H1 (cell line): ENCODE data around the gene PTCRA. TPM values are rescaled to one million over a fixed set of nuclear protein-coding genes. Genes with fewer than 3 reads are reported as not detected.

Source experiments
- CTCF ChIA-PET: fragments of 300-600 bp; sonication (Branson Sonifier 250); formaldehyde crosslinking; loops from one replicate; lab custom pipeline; 2021; ENCODE audit not compliant: partially characterized antibody; lab: Charles Lee
- POLR2A ChIA-PET: fragments of 300-600 bp; sonication (Branson Sonifier 250); formaldehyde crosslinking; loops from one replicate; lab custom pipeline; 2021; ENCODE audit warnings: inconsistent platforms; ENCODE audit not compliant: partially characterized antibody; lab: Charles Lee
- DNase-seq, 2 experiments: peaks; one replicate each; pipeline versions ENCODE4 v3.0.0 to v3.0.0-alpha.2; 2010 to 2022; ENCODE audit warnings: low spot score in 2 of 2, low read depth in 1 of 2, mixed read lengths in 1 of 2
- FAIRE-seq: peaks from 2 replicates; lab custom pipeline; 2011; peaks lifted over from hg19 to GRCh38; lab: Jason Lieb, UNC
- H2AFZ ChIP-seq: 2 replicates; pipeline ENCODE4 v1.8.1; 2012; ENCODE audit warnings: low read length, inconsistent platforms
- H2AK5ac ChIP-seq: 2 replicates; pipeline ENCODE4 v1.6.1; 2013; ENCODE audit warnings: low read depth, low read length
- H2BK120ac ChIP-seq: replicated peaks from 2 replicates; pipeline ENCODE3; 2013; ENCODE audit warnings: low read depth, low read length, inconsistent platforms
- H2BK12ac ChIP-seq: 2 replicates; pipeline ENCODE4 v1.6.1; 2013; ENCODE audit warnings: low read depth, low read length
- H2BK15ac ChIP-seq: 2 replicates; pipeline ENCODE4 v1.6.1; 2013; ENCODE audit warnings: low read length
- H2BK20ac ChIP-seq: 2 replicates; pipeline ENCODE4 v1.6.1; 2013; ENCODE audit warnings: low read length
- H2BK5ac ChIP-seq: 2 replicates; pipeline ENCODE4 v1.6.1; 2013; ENCODE audit warnings: low read depth, low read length
- H3K14ac ChIP-seq: 2 replicates; pipeline ENCODE4 v1.6.1; 2013; ENCODE audit warnings: inconsistent platforms; ENCODE audit not compliant: insufficient read length
- H3K18ac ChIP-seq: 2 replicates; pipeline ENCODE4 v1.6.1; 2013; ENCODE audit warnings: low read length; ENCODE audit errors: extremely low read depth
- H3K23ac ChIP-seq: 2 replicates; pipeline ENCODE4 v1.6.1; 2013; ENCODE audit warnings: inconsistent platforms; ENCODE audit not compliant: insufficient read length
- H3K23me2 ChIP-seq: 2 replicates; pipeline ENCODE4 v1.6.1; 2013; ENCODE audit warnings: low read depth, low read length
- H3K27ac ChIP-seq: 2 replicates; pipeline ENCODE4 v1.6.1; 2011; ENCODE audit warnings: low read depth, low read length, inconsistent platforms
- H3K27me3 ChIP-seq, 4 experiments: replicated peaks in 1 of 4; 1 replicate in 1 of 4; 2 replicates in 3 of 4; pipeline versions ENCODE4 v1.6.1 to v1.8.1; 2011 to 2013; ENCODE audit warnings: low read length in 3 of 4, mild to moderate bottlenecking in 3 of 4, inconsistent platforms in 2 of 4, mixed read lengths in 2 of 4, moderate library complexity in 1 of 4; ENCODE audit not compliant: control insufficient read depth in 3 of 4, insufficient read depth in 3 of 4; ENCODE audit errors: extremely low read depth in 1 of 4
- H3K36me3 ChIP-seq, 4 experiments: 2 replicates each; pipeline versions ENCODE4 v1.6.1 to v1.8.1; 2011 to 2013; ENCODE audit warnings: mild to moderate bottlenecking in 4 of 4, low read length in 3 of 4, moderate library complexity in 2 of 4, control low read depth in 1 of 4, inconsistent platforms in 1 of 4; ENCODE audit not compliant: insufficient read depth in 4 of 4, control insufficient read depth in 2 of 4
- H3K4ac ChIP-seq: replicated peaks from 2 replicates; pipeline ENCODE3; 2013; ENCODE audit warnings: low read length, low read depth, mixed read lengths, inconsistent platforms; ENCODE audit not compliant: insufficient read length
- H3K4me1 ChIP-seq, 4 experiments: replicated peaks in 1 of 4; 1 replicate in 1 of 4; 2 replicates in 3 of 4; pipeline versions ENCODE4 v1.6.1 to v1.8.1; 2011 to 2013; ENCODE audit warnings: low read length in 3 of 4, inconsistent platforms in 2 of 4, mixed read lengths in 1 of 4; ENCODE audit not compliant: insufficient read depth in 4 of 4, control insufficient read depth in 3 of 4
- H3K4me2 ChIP-seq, 2 experiments: 2 replicates each; pipeline versions ENCODE4 v1.6.1 to v1.8.1; 2011 to 2013; ENCODE audit warnings: low read depth in 2 of 2, low read length in 2 of 2, control low read depth in 1 of 2, inconsistent platforms in 1 of 2, mild to moderate bottlenecking in 1 of 2; ENCODE audit not compliant: insufficient read depth in 1 of 2
- H3K4me3 ChIP-seq, 4 experiments: fragments of 200-600, 300-600 bp in 1 of 4; sonication (generic), shearing (Covaris generic), sonication (Bioruptor Twin) in 1 of 4; 2 replicates each; pipeline versions ENCODE4 v1.5.1 to v1.8.1; 2011 to 2016; ENCODE audit warnings: low read length in 4 of 4, low read depth in 3 of 4, control low read depth in 2 of 4, inconsistent platforms in 2 of 4, mild to moderate bottlenecking in 2 of 4, mixed read lengths in 1 of 4, moderate library complexity in 1 of 4; ENCODE audit not compliant: insufficient read depth in 2 of 4; ENCODE audit errors: extremely low read depth in 1 of 4
- H3K56ac ChIP-seq: replicated peaks from 2 replicates; pipeline ENCODE3; 2013; ENCODE audit warnings: low read depth, mild to moderate bottlenecking, mixed read lengths, low read length, inconsistent platforms; ENCODE audit not compliant: insufficient read length
- H3K79me1 ChIP-seq: 2 replicates; pipeline ENCODE4 v1.6.1; 2013; ENCODE audit warnings: low read depth, low read length, control low read depth
- H3K79me2 ChIP-seq, 2 experiments: 2 replicates each; pipeline versions ENCODE4 v1.6.1 to v1.8.1; 2012 to 2013; ENCODE audit warnings: low read length in 2 of 2, mild to moderate bottlenecking in 2 of 2, inconsistent platforms in 1 of 2; ENCODE audit not compliant: insufficient read depth in 2 of 2, control insufficient read depth in 1 of 2
- H3K9ac ChIP-seq, 4 experiments: replicated peaks in 1 of 4; 1 replicate in 1 of 4; 2 replicates in 3 of 4; pipeline versions ENCODE4 v1.6.1 to v1.8.1; 2011 to 2013; ENCODE audit warnings: low read depth in 3 of 4, low read length in 3 of 4, control low read depth in 2 of 4, mild to moderate bottlenecking in 2 of 4, moderate library complexity in 2 of 4, inconsistent platforms in 1 of 4; ENCODE audit errors: extremely low read depth in 1 of 4
- H3K9me3 ChIP-seq, 2 experiments: 2 replicates each; pipeline versions ENCODE4 v1.6.1 to v1.8.1; 2012 to 2013; ENCODE audit warnings: mild to moderate bottlenecking in 2 of 2, moderate library complexity in 2 of 2, control low read depth in 1 of 2, inconsistent platforms in 1 of 2, low read depth in 1 of 2, low read length in 1 of 2, mixed read lengths in 1 of 2; ENCODE audit not compliant: insufficient read depth in 2 of 2
- H4K20me1 ChIP-seq, 2 experiments: replicated peaks in 1 of 2; 2 replicates each; pipeline versions ENCODE3 to v1.8.1; 2011 to 2013; ENCODE audit warnings: inconsistent platforms in 2 of 2, low read length in 2 of 2, mild to moderate bottlenecking in 1 of 2; ENCODE audit not compliant: insufficient read depth in 2 of 2, control insufficient read depth in 1 of 2
- H4K5ac ChIP-seq: 2 replicates; pipeline ENCODE4 v1.6.1; 2013; ENCODE audit warnings: low read length, low read depth, mixed read lengths, inconsistent platforms; ENCODE audit not compliant: insufficient read length
- H4K8ac ChIP-seq: 2 replicates; pipeline ENCODE4 v1.8.0; 2013; ENCODE audit warnings: mild to moderate bottlenecking, moderate library complexity, low read length, inconsistent platforms; ENCODE audit not compliant: insufficient read depth; ENCODE audit errors: extremely low read depth
- H4K91ac ChIP-seq: replicated peaks from 2 replicates; pipeline ENCODE3; 2013; ENCODE audit warnings: low read length, mixed read lengths, inconsistent platforms; ENCODE audit not compliant: insufficient read length
- E2F6 ChIP-seq: IDR thresholded peaks from 2 replicates; pipeline ENCODE4 v1.6.1; 2012; ENCODE audit warnings: inconsistent platforms
- WGBS, 2 experiments: shearing (Covaris generic) in 1 of 2; methylation state at CpG; one replicate each; pipeline versions ENCODE4 v1.1.6 to v1.1.7; 2013 to 2015; ENCODE audit warnings: low lambda C conversion rate in 2 of 2, mixed read lengths in 2 of 2, inconsistent platforms in 1 of 2, low coverage in 1 of 2, missing lambda C conversion rate in 1 of 2; ENCODE audit not compliant: insufficient replicate concordance in 2 of 2, insufficient coverage in 1 of 2, insufficient read length in 1 of 2; ENCODE audit errors: extremely low coverage in 1 of 2, missing lambda C conversion rate in 1 of 2; 5-methylcytosine and 5-hydroxymethylcytosine counted together
- polyA plus RNA-seq, 7 experiments: library from polyadenylated mRNA; depleted of rRNA in 3 of 7; stranded (reverse) in 5 of 7; unstranded in 2 of 7; fragments of >200 nt in 5 of 7; fragments of 200-250 nt in 2 of 7; gene quantifications; 1 replicate in 5 of 7; 2 replicates in 1 of 7; 4 replicates in 1 of 7; pipeline versions ENCODE4 v1.2.1 to v1.2.3, GENCODE V29; 2011 to 2013; ENCODE audit warnings: missing spikeins in 2 of 7, mixed read lengths in 2 of 7
- total RNA-seq: library from RNA; stranded (reverse); fragmentation: NEBNext Ultra II Directional; extraction: Animal tissue kit (Norgen Biotek cat#: 25700); gene quantifications from 2 replicates; pipeline ENCODE4 v1.2.1, GENCODE V29; 2021

The PTCRA gene
- total and polyA plus RNA-seq, 2 of the 8 experiments (the other 6 are each of a cell fraction or from before 2014, with no cell fraction given) = not detected

DNA sequence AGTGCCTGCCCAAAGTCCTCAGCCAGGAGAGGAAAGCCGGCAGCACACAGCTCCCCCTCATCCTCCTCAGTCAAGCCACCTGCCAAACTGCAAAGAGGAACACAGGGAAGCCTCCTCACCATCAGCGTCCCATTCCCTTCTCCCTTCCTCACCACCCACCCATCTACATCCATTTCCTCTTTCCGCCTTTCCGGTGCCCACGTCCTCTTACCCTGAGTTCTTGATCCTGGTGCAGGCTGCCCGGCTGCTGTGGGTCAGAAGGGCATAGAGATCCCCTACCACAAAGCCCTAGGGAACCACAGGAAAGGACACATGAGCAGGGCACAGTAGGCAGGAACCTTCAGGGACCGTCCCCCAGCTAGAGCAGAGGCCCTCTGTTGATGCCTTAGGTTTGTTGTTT lies 50.7 kb downstream of the PTCRA start:
- Histone ChIP-seq H3K23ac (no peak overlapping the region), H2BK120ac (no peak overlapping the region), H3K79me2 (no peaks in the 10 kb centered on the region), H3K9me3 (no peaks in the 10 kb centered on the region), H2BK5ac (no peak overlapping the region), H3K79me1 (no peaks in the 10 kb centered on the region; the same call in 1 of the 2 replicates), H3K27me3 (no peaks in the 10 kb centered on the region), H3K18ac (no peak overlapping the region), H3K4me1 (peaks cover 0 to 10% (median 4%) of the 10 kb centered on the region in 4 experiments; a peak in 5 of 7 replicates), H4K91ac (no peak overlapping the region), H3K36me3 (peaks cover 0 to 2% (median 0%) of the 10 kb centered on the region in 4 experiments; a peak in 1 of 8 replicates), H3K14ac (no peak overlapping the region), H3K4me2 (no peak overlapping the region), H4K20me1 (peaks cover 0 to 2% of the 10 kb centered on the region in 2 experiments), H2AK5ac (no peak overlapping the region), H2BK12ac (no peak overlapping the region), H3K23me2 (no peaks in the 10 kb centered on the region), H3K4ac (no peak overlapping the region), H4K5ac (no peak overlapping the region), H3K27ac (no peak overlapping the region), H3K9ac (no peak overlapping the region), H2BK15ac (no peak overlapping the region), H2BK20ac (no peak overlapping the region), H3K4me3 (no peak overlapping the region), H2AFZ (no peak overlapping the region), H4K8ac (no peak overlapping the region), H3K56ac (no peak overlapping the region)
- CTCF ChIA-PET = interaction anchor here (1.1 to 3.9 kb wide), 7 partner anchors 13 to 177 kb away, joined by 3 to 33 read pairs (median 7); partner anchors contain the start of genes CUL7 and PEX6
- TF ChIP-seq E2F6 = no peak
- 92% methylated on average over 7 of the region's 7 CpGs; no CpG with 5 or more reads in 1 of the 2 experiments for WGBS, 2 experiments
- POLR2A ChIA-PET = interaction anchor here (3.1 to 4.4 kb wide), 2 partner anchors 8 to 13 kb away, joined by 13 to 27 read pairs; partner anchors contain the start of gene PEX6
- DNase-seq = no peak
- no peak for FAIRE-seq
